GM19395 (cell line): Measurements from ENCODE around the gene STOML1.

Experiments used
- ATAC-seq: cut with Tn5 transposase; IDR thresholded peaks from one replicate; pipeline ENCODE4 v1.9.1; 2021; ENCODE audit warnings: mild to moderate bottlenecking, moderate library complexity; ENCODE audit not compliant: unreplicated experiment

The STOML1 gene, protein sequence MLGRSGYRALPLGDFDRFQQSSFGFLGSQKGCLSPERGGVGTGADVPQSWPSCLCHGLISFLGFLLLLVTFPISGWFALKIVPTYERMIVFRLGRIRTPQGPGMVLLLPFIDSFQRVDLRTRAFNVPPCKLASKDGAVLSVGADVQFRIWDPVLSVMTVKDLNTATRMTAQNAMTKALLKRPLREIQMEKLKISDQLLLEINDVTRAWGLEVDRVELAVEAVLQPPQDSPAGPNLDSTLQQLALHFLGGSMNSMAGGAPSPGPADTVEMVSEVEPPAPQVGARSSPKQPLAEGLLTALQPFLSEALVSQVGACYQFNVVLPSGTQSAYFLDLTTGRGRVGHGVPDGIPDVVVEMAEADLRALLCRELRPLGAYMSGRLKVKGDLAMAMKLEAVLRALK

GRCh38 chr15:73991726-73992593 lies at the start of gene STOML1:
Gene STOML1 (minus strand): TSS chr15:73992295. CDS start chr15:73992223, 72 bp downstream.
- ATAC-seq = peak; percentile 59

GRCh38 chr15:74041311-74041756 lies 49.2 kb upstream of the STOML1 start:
- ATAC-seq = no peak

- no peak for ATAC-seq
Measured at GRCh38 chr15:74040109-74040850, 48.2 kb upstream of the STOML1 start.

GRCh38 chr15:74039656-74040010 lies 47.5 kb upstream of the STOML1 start:
- no peak for ATAC-seq

DNA sequence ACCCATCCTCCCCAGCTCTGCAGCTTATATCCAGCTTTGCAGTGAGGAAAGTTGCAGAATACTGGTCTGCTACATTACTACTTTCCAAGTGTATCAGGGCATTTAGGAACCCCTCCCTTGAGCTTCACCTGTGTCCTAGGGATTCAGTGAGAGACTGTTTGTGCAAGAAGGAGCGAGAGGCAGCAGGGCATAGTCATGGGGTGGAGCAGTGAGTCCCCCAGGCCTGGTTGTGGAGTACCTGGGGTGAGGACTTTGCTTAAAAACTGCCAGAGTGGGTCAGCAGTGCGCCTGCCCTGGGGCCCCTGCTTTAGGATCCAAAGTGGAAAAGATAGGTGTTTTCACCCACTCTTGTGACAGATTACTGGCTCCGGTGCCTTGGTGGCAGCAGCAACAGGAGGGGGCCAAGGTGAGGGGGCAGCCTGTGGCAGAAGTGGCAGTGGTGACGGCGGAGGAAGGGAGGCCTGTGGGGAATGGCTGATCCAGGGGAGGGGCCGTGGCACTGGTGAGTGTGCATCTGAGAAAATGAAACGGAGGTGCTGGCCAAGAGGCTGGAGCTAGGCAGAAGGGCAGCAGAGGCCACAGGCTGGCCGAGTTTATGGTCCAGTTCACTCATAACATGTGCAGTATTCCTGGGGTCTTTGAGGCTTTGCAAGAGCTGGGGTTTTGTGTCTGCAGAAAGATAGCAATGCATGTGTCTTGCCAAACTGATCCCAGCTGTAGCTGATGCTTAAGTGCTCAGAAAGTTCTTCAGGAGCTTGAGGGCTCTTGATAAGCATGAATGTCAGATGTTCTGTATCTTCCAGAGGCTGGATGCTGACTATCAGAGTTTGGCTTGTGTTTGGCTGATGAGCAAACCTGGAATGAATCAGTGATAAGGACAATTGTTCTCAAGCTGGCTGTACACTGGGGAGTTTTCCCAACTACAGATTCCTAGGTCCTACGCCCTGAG lies 46.9 kb upstream of the STOML1 start:
- ATAC-seq = no peak

- ATAC-seq = no peak
Measured at GRCh38 chr15:74037171-74038117, 45.3 kb upstream of the STOML1 start.

DNA sequence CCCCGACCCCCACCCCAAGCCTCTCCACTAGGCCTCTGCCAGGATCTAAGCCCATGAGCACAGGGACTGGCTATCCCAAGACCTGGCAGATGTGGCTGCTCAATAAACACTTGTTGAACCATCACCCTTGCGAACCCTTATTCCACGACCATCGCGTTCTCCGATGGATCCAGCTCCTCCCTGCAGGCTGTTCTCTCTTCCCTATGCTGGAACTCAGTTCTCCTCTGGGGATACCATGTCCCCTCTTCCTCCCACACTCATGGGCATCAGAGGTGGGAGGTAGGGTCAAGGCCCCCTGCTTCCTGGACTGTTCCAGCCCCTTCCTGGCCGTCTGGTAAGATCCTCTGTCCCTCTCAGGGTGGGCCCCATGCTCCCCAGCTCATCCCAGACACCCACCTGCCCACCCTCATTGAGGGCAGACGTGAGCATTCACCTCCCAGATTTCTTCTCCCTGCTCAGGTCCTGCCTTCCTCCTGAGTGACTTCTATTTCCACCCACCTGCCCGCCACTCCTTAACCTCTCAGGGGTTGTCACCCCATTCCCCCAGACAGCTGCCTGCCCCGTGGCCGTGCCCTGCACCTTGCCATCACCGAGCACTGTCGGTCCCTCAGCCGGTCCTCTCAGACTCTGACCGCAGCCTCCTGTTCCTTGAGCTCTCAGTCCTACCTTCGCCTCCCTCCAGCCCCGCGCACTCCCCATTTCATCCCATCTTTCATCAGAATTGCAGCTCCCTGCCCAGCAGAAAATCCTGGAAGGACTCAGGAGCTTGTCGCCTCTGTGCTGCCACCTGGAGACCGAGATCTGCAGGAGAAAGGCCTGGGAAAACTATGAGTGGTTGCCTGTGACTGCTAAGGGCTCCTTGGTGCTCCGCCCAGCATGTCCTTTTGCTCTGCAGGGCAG lies 44.4 kb upstream of the STOML1 start:
- ATAC-seq = no peak

GRCh38 chr15:74035121-74036017 lies 43.3 kb upstream of the STOML1 start:
- no peak for ATAC-seq

- ATAC-seq = no peak
Measured at GRCh38 chr15:74034206-74034755, 42.2 kb upstream of the STOML1 start.

GRCh38 chr15:74032606-74033561 lies 40.8 kb upstream of the STOML1 start:
- ATAC-seq = no peak

GRCh38 chr15:74032046-74032445 lies 40.0 kb upstream of the STOML1 start:
- ATAC-seq = no peak

DNA sequence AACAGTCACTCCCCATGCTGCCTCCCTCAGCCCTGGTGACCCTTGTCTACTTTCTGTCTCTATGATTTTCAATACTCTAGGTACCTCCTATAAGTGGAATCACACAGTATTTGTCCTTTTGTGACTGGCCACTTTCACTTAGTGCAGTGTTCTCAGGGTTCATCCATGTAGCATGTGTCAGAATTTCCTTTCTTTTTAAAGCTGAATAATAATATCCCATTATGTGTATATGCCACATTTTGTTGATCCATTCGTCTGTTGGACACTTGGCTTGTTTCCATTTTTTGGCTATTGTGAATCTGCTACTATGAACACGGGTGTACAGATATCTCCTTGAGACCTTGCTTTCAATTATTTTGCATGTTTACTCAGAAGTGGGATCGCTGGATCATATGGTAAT lies 36.6 kb upstream of the STOML1 start:
- no peak for ATAC-seq

- no peak for ATAC-seq
Measured at GRCh38 chr15:74027688-74028087, 35.6 kb upstream of the STOML1 start.

DNA sequence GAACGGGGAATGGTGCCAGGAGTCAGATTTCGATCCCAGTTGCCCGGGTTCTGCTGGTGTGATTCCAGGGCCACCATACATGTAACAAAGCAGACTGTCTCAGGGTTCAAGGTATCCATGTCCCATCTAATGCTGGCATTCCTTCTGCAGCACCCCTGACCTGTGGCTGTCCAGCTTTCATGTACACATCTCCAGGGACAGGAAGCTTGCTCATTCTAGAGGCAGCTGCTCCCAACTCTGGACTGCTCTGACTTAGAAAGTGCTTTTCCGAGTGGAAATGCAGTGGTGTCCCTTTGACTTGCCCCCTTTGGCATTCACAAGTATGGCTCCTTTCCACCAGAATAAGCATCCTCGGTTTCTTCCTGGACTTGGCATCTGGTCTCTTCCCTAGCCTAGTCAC lies 33.3 kb upstream of the STOML1 start:
- ATAC-seq = no peak

DNA sequence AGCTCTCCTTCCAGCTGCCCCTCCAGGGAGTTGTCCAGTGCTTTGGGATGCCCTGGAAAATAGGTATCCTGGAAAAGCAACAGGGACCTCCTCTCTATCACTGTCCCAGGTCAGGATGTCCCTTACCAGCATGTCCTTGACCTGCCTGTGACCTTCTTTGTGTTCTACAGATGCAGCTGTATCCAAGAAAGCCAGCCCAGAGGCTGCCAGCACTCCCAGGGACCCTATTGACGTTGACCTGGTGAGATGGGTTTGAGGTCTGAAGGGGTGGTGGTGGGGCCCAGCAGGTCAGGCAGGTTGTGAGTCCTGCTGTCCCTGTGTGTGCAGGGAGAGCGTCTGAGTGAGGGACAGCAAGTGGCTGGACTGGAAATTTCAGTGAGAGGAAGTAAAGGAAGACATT lies 32.6 kb upstream of the STOML1 start:
- no peak for ATAC-seq
